Testis (tissue), 3 donors: Measurements from ENCODE around the gene TEX53. TPM values are rescaled to one million over a fixed set of nuclear protein-coding genes. Genes with fewer than 3 reads are reported as not detected.

Experiments used
- DNase-seq: peaks from one replicate; pipeline ENCODE4 v3.0.0-alpha.2; 2019
- H3K27ac ChIP-seq, 2 donors: fragments of 200-600 bp; sonication (generic); one replicate each; pipeline ENCODE4 v1.5.1; 2019
- H3K27me3 ChIP-seq: fragments of 200-600 bp; sonication (generic); one replicate; pipeline ENCODE4 v1.5.1; 2019
- H3K36me3 ChIP-seq: fragments of 200-600 bp; sonication (generic); one replicate; pipeline ENCODE4 v1.5.1; 2017; ENCODE audit warnings: low read depth; ENCODE audit errors: missing control alignments
- H3K4me1 ChIP-seq: fragments of 200-600 bp; sonication (generic); one replicate; pipeline ENCODE4 v1.5.1; 2019
- H3K4me3 ChIP-seq, 2 donors: fragments of 200-600 bp; sonication (generic); one replicate each; pipeline ENCODE4 v1.5.1; 2017 to 2019
- H3K9me3 ChIP-seq: fragments of 200-600 bp; sonication (generic); one replicate; pipeline ENCODE4 v1.5.1; 2017
- POLR2A ChIP-seq: fragments of 450-650 bp; IDR thresholded peaks from one replicate; pipeline ENCODE4 v1.6.1; 2017; ENCODE audit warnings: antibody characterized with exemption, mild to moderate bottlenecking, moderate library complexity
- WGBS, 2 donors: methylation state at CpG; one replicate each; pipeline ENCODE4 v1.1.5; 2018; 5-methylcytosine and 5-hydroxymethylcytosine counted together
- intact Hi-C: fragments of 100-400 bp; cut with DNase I; formaldehyde crosslinking; loops from one replicate; pipeline ENCODE4 v1.15.1; 2023; ENCODE audit warnings: low total_unique reads
- polyA plus RNA-seq: library from polyadenylated mRNA; stranded (reverse); fragments of 350-450 nt; fragmentation: Illumina TruSeq; extraction: RNeasy Lipid Tissue Mini Kit (QIAGEN cat#74804); gene quantifications from one replicate; pipeline ENCODE4 v1.2.3, GENCODE V29; 2014; ENCODE audit warnings: low read depth, low replicate concordance; ENCODE audit not compliant: insufficient read depth
- total RNA-seq, 2 donors: library from RNA; depleted of rRNA; stranded (reverse); fragments of >200 nt; gene quantifications; one replicate each; pipeline ENCODE4 v1.2.3, GENCODE V29; 2016
- TF ChIP-seq, protein P1 (sequence below), 3 experiments: fragments of 450-650 bp in 2 of 3; fragments of 200-600 bp in 1 of 3; sonication (generic) in 1 of 3; IDR thresholded peaks; one replicate each; pipeline ENCODE4 v1.5.1; 2016 to 2019; ENCODE audit warnings: antibody characterized with exemption in 3 of 3, mild to moderate bottlenecking in 2 of 3, moderate library complexity in 1 of 3

TEX53 gene
- total and polyA plus RNA-seq, 3 donors from 2014 or later, result 13.4 to 68.8 (median 23.5) TPM

DNA sequence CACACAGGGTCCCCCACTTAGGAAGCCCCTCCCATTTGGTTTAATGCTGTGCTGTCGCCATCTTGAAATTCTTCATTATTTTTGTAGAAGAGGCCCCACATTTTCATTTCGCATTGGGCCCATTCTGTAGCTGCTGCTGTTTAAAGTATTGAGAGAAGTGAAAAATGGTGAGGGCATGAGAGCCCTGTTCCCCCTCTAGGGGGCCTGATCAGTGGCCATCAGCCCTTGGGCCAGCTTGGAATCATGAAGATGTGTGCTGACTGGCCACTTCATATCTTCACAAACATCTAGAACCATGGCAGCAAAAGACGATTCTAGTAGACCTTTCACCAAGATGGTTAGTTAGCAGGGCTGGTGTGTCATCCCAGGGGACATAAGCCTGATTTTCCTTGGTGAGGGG is 43.2 kb downstream of the TEX53 start:
- 91 to 93% methylated on average over 3 of the region's 3 CpGs for WGBS, 2 donors
- Histone ChIP-seq H3K4me1 (peaks cover 31% of the 10 kb centered on the region), H3K9me3 (no peaks in the 10 kb centered on the region), H3K27me3 (no peaks in the 10 kb centered on the region), H3K4me3 (no peak overlapping the region), H3K27ac (no peak overlapping the region), H3K36me3 (no peaks in the 10 kb centered on the region)
- TF ChIP-seq, protein P1, sequence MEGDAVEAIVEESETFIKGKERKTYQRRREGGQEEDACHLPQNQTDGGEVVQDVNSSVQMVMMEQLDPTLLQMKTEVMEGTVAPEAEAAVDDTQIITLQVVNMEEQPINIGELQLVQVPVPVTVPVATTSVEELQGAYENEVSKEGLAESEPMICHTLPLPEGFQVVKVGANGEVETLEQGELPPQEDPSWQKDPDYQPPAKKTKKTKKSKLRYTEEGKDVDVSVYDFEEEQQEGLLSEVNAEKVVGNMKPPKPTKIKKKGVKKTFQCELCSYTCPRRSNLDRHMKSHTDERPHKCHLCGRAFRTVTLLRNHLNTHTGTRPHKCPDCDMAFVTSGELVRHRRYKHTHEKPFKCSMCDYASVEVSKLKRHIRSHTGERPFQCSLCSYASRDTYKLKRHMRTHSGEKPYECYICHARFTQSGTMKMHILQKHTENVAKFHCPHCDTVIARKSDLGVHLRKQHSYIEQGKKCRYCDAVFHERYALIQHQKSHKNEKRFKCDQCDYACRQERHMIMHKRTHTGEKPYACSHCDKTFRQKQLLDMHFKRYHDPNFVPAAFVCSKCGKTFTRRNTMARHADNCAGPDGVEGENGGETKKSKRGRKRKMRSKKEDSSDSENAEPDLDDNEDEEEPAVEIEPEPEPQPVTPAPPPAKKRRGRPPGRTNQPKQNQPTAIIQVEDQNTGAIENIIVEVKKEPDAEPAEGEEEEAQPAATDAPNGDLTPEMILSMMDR (IDR thresholded peaks at IDR 0.05), result no peak
- no peak for TF ChIP-seq POLR2A
- intact Hi-C loops, result no loop called here
- DNase-seq, result no peak

DNA sequence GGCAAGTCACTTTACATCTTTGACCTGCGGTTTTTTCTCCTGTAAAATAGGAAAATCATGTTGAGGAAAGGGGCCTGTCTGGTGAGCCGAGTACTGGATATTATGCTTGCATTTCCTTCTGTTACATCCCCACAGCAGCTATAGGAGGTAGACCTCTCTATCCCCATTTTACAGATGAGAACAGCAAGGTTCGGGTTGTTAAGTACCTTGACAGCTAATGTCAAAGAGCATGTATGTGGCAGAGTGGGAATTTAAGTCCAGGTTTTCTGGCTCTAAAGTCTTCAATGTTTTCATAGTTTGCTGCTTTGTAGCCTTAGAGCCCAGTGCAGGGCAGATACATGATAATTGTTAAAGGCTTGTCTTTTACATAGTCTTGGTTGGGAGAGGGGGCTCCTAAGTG is 43.7 kb downstream of the TEX53 start:
- Histone ChIP-seq H3K36me3 (no peaks in the 10 kb centered on the region), H3K9me3 (no peaks in the 10 kb centered on the region), H3K4me3 (no peak overlapping the region), H3K4me1 (peaks cover 31% of the 10 kb centered on the region), H3K27ac (peak overlapping the region in 1 of 2 donors; percentile 95), H3K27me3 (no peaks in the 10 kb centered on the region)
- TF ChIP-seq, protein P1 (IDR thresholded peaks at IDR 0.05), result no peak
- TF ChIP-seq POLR2A, result no peak
- 60 to 81% methylated on average over 2 to 3 of the region's 3 CpGs for WGBS, 2 donors
- no peak for DNase-seq
- intact Hi-C loops, result no loop called here

DNA sequence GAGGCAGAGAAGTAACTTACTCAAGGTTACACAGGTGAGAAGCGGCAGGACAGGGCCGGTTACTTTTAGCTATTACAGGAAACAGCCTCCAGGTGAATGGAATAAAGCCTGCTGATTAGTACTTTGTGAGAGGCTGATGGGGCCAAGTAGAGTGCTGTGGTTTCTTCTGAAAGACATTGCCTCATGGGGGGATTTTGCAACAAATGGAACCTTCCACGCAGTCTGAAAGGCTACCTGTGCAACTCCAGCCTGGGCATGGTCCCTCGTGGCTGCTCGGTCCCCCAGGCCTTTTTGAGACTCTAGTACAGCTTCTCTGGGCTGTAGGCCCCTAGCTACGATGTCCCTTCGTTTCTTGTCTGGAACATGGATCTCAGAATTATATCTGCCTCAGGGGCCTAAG is 44.5 kb downstream of the TEX53 start:
- H3K36me3 ChIP-seq, result no peaks in the 10 kb centered on the region
- no peak for TF ChIP-seq POLR2A
- TF ChIP-seq, protein P1 (IDR thresholded peaks at IDR 0.05), result no peak
- peak overlapping the region; percentile 90 to 95 for H3K27ac ChIP-seq
- 67 to 71% methylated on average over 7 of the region's 7 CpGs for WGBS, 2 donors
- DNase-seq, result no peak
- H3K4me3 ChIP-seq, result no peak overlapping the region
- peaks cover 33% of the 10 kb centered on the region for H3K4me1 ChIP-seq
- intact Hi-C loops, result no loop called here
- H3K9me3 ChIP-seq, result no peaks in the 10 kb centered on the region
- no peaks in the 10 kb centered on the region for H3K27me3 ChIP-seq

DNA sequence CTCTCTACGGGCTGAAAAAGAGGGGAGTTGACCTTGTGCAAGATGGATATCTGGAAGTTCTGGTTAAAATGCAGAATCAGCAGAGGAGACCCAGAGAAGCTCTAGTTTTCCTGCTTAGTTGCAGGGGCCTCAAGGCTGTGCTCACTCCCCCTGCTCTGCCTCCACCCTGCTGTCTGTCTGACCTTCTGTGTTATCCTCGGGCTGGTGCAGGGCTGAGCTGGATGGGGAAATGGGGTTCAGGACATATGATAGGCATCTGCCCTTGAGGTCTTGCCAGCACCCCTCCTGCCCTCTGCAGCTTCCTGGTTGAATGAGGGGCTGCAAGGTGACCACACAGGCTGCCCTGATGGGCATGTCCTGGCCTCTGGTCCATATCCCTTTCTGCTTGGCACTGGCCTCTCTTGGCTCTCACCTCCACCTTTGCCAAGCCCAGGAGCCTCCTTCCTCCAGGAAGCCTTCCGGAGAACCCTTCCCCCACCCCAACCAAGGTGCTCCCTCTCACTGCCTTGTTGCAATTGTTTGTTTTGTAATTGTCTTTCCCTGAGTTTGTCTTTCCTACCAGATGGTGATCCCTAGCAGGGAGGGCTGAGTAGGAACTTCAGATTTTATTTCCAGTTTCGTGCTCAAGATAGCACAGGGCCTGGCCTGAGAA is 45.2 kb downstream of the TEX53 start:
- no peak for DNase-seq
- intact Hi-C loops, result no loop called here
- peak overlapping the region; percentile 71 to 72 for H3K4me3 ChIP-seq
- H3K4me1 ChIP-seq, result peaks cover 34% of the 10 kb centered on the region
- no peaks in the 10 kb centered on the region for H3K27me3 ChIP-seq
- H3K36me3 ChIP-seq, result no peaks in the 10 kb centered on the region
- peak overlapping the region; percentile 90 to 95 for H3K27ac ChIP-seq
- TF ChIP-seq POLR2A, result no peak
- TF ChIP-seq, protein P1 (IDR thresholded peaks at IDR 0.05), result no peak
- WGBS, 2 donors, result 12 to 23% methylated on average over 4 of the region's 4 CpGs
- H3K9me3 ChIP-seq, result no peaks in the 10 kb centered on the region
